GM23248 (cell line): ENCODE measurements around the gene OMA1. TPM values are rescaled to one million over a fixed set of nuclear protein-coding genes. Genes with fewer than 3 reads are reported as not detected.
A peak's percentile ranks its signal among the peaks of the same experiment; 100 is the strongest.

Experiments used
- DNase-seq: peaks from one replicate; pipeline ENCODE4 v3.0.0-alpha.2; 2015
- H2AFZ ChIP-seq: fragments of 200-600 bp; sonication (generic); 2 replicates; pipeline ENCODE4 v1.6.1; 2016; ENCODE audit warnings: antibody characterized with exemption
- H3F3A ChIP-seq: fragments of 200-600 bp; sonication (generic); 2 replicates; pipeline ENCODE4 v1.6.1; 2016; ENCODE audit warnings: mild to moderate bottlenecking, antibody characterized with exemption, mixed run types; ENCODE audit not compliant: insufficient read depth
- H3K27ac ChIP-seq: fragments of 200-600 bp; sonication (generic); 2 replicates; pipeline ENCODE4 v1.5.1; 2016; ENCODE audit warnings: mild to moderate bottlenecking
- H3K27me3 ChIP-seq: fragments of 200-600 bp; sonication (generic); replicated peaks from 2 replicates; pipeline ENCODE4 v1.6.1; 2016; ENCODE audit warnings: mild to moderate bottlenecking; ENCODE audit not compliant: insufficient read depth
- H3K36me3 ChIP-seq: fragments of 200-600 bp; sonication (generic); 2 replicates; pipeline ENCODE4 v1.6.1; 2016; ENCODE audit warnings: low read depth, mild to moderate bottlenecking
- H3K4me1 ChIP-seq: fragments of 200-600 bp; sonication (generic); 2 replicates; pipeline ENCODE4 v1.6.1; 2016; ENCODE audit warnings: mild to moderate bottlenecking; ENCODE audit not compliant: insufficient read depth
- H3K4me2 ChIP-seq: fragments of 200-600 bp; sonication (generic); one replicate; pipeline ENCODE4 v1.6.1; 2016; ENCODE audit warnings: mild to moderate bottlenecking; ENCODE audit not compliant: unreplicated experiment
- H3K4me3 ChIP-seq: fragments of 200-600 bp; sonication (generic); 2 replicates; pipeline ENCODE4 v1.5.1; 2016; ENCODE audit warnings: mild to moderate bottlenecking
- H3K79me2 ChIP-seq: fragments of 200-600 bp; sonication (generic); 2 replicates; pipeline ENCODE4 v1.6.1; 2016; ENCODE audit warnings: mild to moderate bottlenecking; ENCODE audit not compliant: insufficient read depth
- H3K9ac ChIP-seq: fragments of 200-600 bp; sonication (generic); 2 replicates; pipeline ENCODE4 v1.6.1; 2016; ENCODE audit warnings: mild to moderate bottlenecking
- H3K9me2 ChIP-seq: fragments of 200-600 bp; sonication (generic); 2 replicates; pipeline ENCODE4 v1.6.1; 2016; ENCODE audit warnings: mixed run types, mild to moderate bottlenecking, moderate library complexity; ENCODE audit not compliant: insufficient read depth
- H3K9me3 ChIP-seq: fragments of 200-600 bp; sonication (generic); one replicate; pipeline ENCODE4 v1.6.1; 2017; ENCODE audit warnings: low read depth
- H4K20me1 ChIP-seq: fragments of 200-600 bp; sonication (generic); 2 replicates; pipeline ENCODE4 v1.6.0; 2016; ENCODE audit not compliant: insufficient read depth
- EZH2 ChIP-seq: fragments of 200-600 bp; sonication (generic); IDR thresholded peaks from 2 replicates; pipeline ENCODE4 v1.6.1; 2018; ENCODE audit warnings: antibody characterized with exemption, mild to moderate bottlenecking; ENCODE audit not compliant: insufficient read depth, poor library complexity, severe bottlenecking
- EZH2phosphoT487 ChIP-seq: fragments of 200-600 bp; sonication (generic); IDR thresholded peaks from 2 replicates; pipeline ENCODE4 v1.6.1; 2018; ENCODE audit warnings: antibody characterized with exemption, moderate library complexity, mild to moderate bottlenecking, low read depth; ENCODE audit not compliant: insufficient read depth
- WGBS, 2 experiments: methylation state at CpG; one replicate each; pipeline ENCODE4 v1.1.6; 2015 to 2017; ENCODE audit warnings: low lambda C conversion rate in 2 of 2, low coverage in 1 of 2; ENCODE audit errors: missing lambda C conversion rate in 2 of 2; 5-methylcytosine and 5-hydroxymethylcytosine counted together
- in situ Hi-C: fragments of 300-500 bp; cut with MboI; formaldehyde crosslinking; loops from 2 replicates; pipeline ENCODE4 v1.15.0; 2020
- polyA plus RNA-seq: library from polyadenylated mRNA; unstranded; fragments of >200 nt; fragmentation: Nextera tagmentation; extraction: Ambion mirVana; gene quantifications from 2 replicates; pipeline ENCODE4 v1.2.1, GENCODE V29; 2016
- total RNA-seq: library from RNA; depleted of rRNA; stranded (reverse); fragments of >200 nt; shearing (Covaris generic); gene quantifications from 2 replicates; pipeline ENCODE4 v1.2.3, GENCODE V29; 2014

Gene OMA1
- total and polyA plus RNA-seq, 2 experiments from 2014 or later = 13.2 to 14.0 TPM

DNA sequence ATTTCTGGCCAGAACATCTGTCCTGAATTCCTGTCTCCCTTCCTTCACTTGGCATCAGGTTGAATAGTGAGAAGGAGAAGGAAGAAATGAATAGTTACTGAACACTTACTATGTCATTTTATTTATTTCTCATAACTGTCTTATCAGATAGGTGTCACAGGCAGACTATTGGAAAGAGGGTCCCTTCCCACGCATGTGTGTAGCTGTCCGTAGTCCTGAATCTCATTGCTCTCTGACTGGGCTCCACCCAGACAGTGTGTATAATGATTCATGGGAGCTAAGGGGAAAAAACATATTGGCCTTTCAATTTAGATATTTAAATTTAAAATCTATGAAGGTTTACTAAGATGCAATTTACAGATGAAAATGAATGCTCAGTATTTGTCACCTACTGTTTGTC is 86.1 kb downstream of the OMA1 start:
- Histone ChIP-seq H3K9me3 (no peaks in the 10 kb centered on the region), H3K4me1 (peaks cover 11% of the 10 kb centered on the region; the same call in 1 of the 2 replicates), H4K20me1 (no peaks in the 10 kb centered on the region), H3K36me3 (no peaks in the 10 kb centered on the region), H3K79me2 (no peaks in the 10 kb centered on the region), H3K27me3 (no peaks in the 10 kb centered on the region; the same call in 1 of the 2 replicates), H3K4me2 (no peak overlapping the region), H3K9ac (no peak overlapping the region), H2AFZ (no peak overlapping the region), H3F3A (0 out of 2 replicates have a peak, but pooled peaks cover 3% of the 10 kb centered on the region), H3K27ac (no peak overlapping the region), H3K9me2 (no peaks in the 10 kb centered on the region), H3K4me3 (no peak overlapping the region)
- DNase-seq = peak; percentile 49
- WGBS, 2 experiments = 6 to 8% methylated on average over 2 of the region's 2 CpGs
- in situ Hi-C loops = no loop called here
- no peak for TF ChIP-seq EZH2

DNA sequence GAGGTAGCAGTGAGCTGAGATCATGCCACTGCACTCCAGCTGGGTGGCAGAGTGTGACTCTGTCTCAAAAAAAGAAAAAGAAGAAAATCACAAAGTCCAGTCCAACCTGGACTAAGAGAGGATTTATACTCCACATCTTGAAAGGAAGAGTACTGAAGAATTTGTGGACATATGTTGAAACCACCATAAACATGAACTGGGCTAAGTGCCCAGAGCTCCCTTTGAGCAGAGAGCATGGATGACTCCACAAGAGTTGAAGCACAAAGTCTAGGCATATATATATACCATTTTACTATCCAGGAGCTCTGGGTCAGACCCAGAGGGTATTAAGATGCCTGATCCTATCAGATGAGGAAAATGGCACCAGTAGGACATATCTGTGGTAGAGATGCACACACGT is 86.6 kb downstream of the OMA1 start:
- Histone ChIP-seq H3F3A (0 out of 2 replicates have a peak, but pooled peaks cover 3% of the 10 kb centered on the region), H3K4me3 (no peak overlapping the region), H3K27me3 (no peaks in the 10 kb centered on the region; the same call in 1 of the 2 replicates), H4K20me1 (no peaks in the 10 kb centered on the region), H3K27ac (no peak overlapping the region), H3K4me2 (no peak overlapping the region), H3K9ac (no peak overlapping the region), H2AFZ (no peak overlapping the region), H3K9me3 (no peaks in the 10 kb centered on the region), H3K4me1 (peaks cover 11% of the 10 kb centered on the region; the same call in 1 of the 2 replicates), H3K79me2 (no peaks in the 10 kb centered on the region), H3K9me2 (no peaks in the 10 kb centered on the region), H3K36me3 (no peaks in the 10 kb centered on the region)
- in situ Hi-C loops = no loop called here
- no peak for DNase-seq
- WGBS, 2 experiments = 7 to 11% methylated on average over 1 of the region's 1 CpG
- TF ChIP-seq EZH2phosphoT487 = no peak
- TF ChIP-seq EZH2 = no peak

DNA sequence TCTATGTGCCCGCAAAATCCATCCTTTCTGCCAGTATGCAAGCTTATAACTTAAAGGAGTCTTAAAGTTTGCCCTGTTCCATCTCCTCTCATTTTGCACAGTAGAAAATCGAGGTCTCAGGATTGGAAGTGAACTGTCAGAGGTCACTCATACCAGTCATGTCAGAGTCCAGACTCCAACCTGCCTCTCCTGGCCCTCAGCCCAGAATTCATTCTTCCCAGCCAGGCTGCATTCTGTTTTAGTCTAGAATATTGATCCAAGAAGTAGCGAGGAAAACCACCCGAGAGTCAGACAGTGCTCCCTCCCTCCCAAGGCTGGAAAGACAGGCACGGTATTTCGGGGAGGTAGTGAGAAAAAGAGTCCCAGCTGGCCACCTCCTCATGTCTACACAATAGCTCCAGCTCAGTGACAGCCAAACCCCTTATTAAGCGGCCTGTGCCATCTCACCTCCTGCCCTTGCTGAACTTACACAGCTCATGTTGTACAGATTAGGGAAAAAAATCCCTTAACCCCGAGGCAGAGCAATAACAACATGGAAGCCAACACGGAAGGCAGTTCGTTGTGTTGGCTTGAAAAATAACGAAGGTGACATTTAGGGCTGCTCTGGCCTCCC is 89.4 kb downstream of the OMA1 start:
- Histone ChIP-seq H3K79me2 (no peaks in the 10 kb centered on the region), H3K9me2 (no peaks in the 10 kb centered on the region), H3K27me3 (no peaks in the 10 kb centered on the region), H3K4me3 (no peak overlapping the region), H3K36me3 (no peaks in the 10 kb centered on the region), H3K4me1 (peaks cover 11% of the 10 kb centered on the region; the same call in 1 of the 2 replicates), H3K4me2 (no peak overlapping the region), H2AFZ (no peak overlapping the region), H3K9me3 (no peaks in the 10 kb centered on the region), H3K27ac (no peak overlapping the region), H3F3A (0 out of 2 replicates have a peak, but pooled peaks cover 3% of the 10 kb centered on the region), H3K9ac (no peak overlapping the region), H4K20me1 (no peaks in the 10 kb centered on the region)
- no peak for TF ChIP-seq EZH2phosphoT487
- TF ChIP-seq EZH2 = no peak
- in situ Hi-C loops = no loop called here
- 48 to 56% methylated on average over 11 of the region's 11 CpGs for WGBS, 2 experiments
- DNase-seq = no peak

DNA sequence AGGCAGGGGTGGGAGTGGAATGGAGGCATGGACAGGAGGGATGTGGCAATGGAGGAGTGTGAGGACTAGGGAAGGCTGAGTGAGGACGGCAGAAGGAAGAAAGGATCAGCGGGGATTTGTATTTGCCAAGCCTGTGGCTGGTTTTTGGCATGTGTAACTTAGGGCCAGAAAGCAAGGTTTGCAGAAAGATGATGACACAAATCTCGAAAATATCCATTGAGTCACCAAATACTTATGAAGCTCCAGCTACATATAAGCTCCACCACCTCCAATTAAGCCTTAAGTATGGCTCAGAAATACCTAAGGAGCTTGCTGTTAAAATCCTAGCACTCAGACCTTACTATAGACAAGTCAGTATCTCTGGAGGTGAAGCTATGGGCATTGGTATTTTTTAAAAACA is 90.1 kb downstream of the OMA1 start:
- 0 out of 2 replicates have a peak, but pooled peaks cover 3% of the 10 kb centered on the region for H3F3A ChIP-seq
- H2AFZ ChIP-seq = no peak overlapping the region
- no peaks in the 10 kb centered on the region for H3K79me2 ChIP-seq
- DNase-seq = peak; percentile 77
- 34 to 51% methylated on average over 3 of the region's 3 CpGs for WGBS, 2 experiments
- no peak overlapping the region for H3K9ac ChIP-seq
- H3K36me3 ChIP-seq = no peaks in the 10 kb centered on the region
- no peak overlapping the region for H3K27ac ChIP-seq
- no peaks in the 10 kb centered on the region for H3K9me3 ChIP-seq
- peaks cover 11% of the 10 kb centered on the region; the same call in 1 of the 2 replicates for H3K4me1 ChIP-seq
- in situ Hi-C loops = no loop called here
- H3K27me3 ChIP-seq = no peaks in the 10 kb centered on the region
- no peaks in the 10 kb centered on the region for H4K20me1 ChIP-seq
- H3K9me2 ChIP-seq = no peaks in the 10 kb centered on the region
- H3K4me2 ChIP-seq = no peak overlapping the region
- no peak overlapping the region for H3K4me3 ChIP-seq
- TF ChIP-seq EZH2 (no peak), EZH2phosphoT487 (no peak)
